ENCODE measurements around the gene IL18RAP. TPM values are rescaled to one million over a fixed set of nuclear protein-coding genes. Genes with fewer than 3 reads are reported as not detected.

Gene IL18RAP
- total RNA-seq (2014; rRNA removed; shearing (Covaris generic)) (not detected in 2 replicates), polyA plus RNA-seq (2016; fragmentation: Nextera tagmentation; extraction: Ambion mirVana) (not detected in 2 replicates)
- long read RNA-seq = 0 reads

- Histone ChIP-seq H3K27ac (ENCODE audit: low read depth) (no peak within 1 kb of the TSS), H3K9me2 (ENCODE audit: insufficient read depth) (0 out of 2 replicates have a peak, but pooled peaks cover 6% of the 10 kb centered on the region), H3K4me3 (no peak within 1 kb of the TSS), H2AFZ (no peak within 1 kb of the TSS), H4K20me1 (replicated peaks; ENCODE audit: insufficient read depth) (no peaks in the 10 kb centered on the region), H3K27me3 (ENCODE audit: insufficient read depth) (no peaks in the 10 kb centered on the region), H3K4me2 (no peak within 1 kb of the TSS), H3K79me2 (replicated peaks; ENCODE audit: insufficient read depth) (no peaks in the 10 kb centered on the region), H3F3A (replicated peaks; ENCODE audit: low read depth) (no peaks in the 10 kb centered on the region), H3K4me1 (ENCODE audit: insufficient read depth) (no peaks in the 10 kb centered on the region), H3K36me3 (ENCODE audit: insufficient read depth) (no peaks in the 10 kb centered on the region)
- Mint-ChIP-seq H3K4me3 (no peak within 1 kb of the TSS), H3K4me1 (no peaks in the 10 kb centered on the region), H3K27me3 (ENCODE audit: insufficient read depth, low read depth, poor library complexity) (no peaks in the 10 kb centered on the region), H3K27ac (no peak within 1 kb of the TSS; the same call in 1 of the 2 replicates), H3K9me3 (no peaks in the 10 kb centered on the region; the same call in 2 of the 3 replicates), H3K36me3 (ENCODE audit: low read depth) (no peaks in the 10 kb centered on the region)
- TF ChIP-seq ETS1 (IDR thresholded peaks at IDR 0.05) (no peak), ZNF331 (CRISPR knock-in tag; IDR thresholded peaks at IDR 0.05; ENCODE audit: low read depth) (no peak), EZH2 (IDR thresholded peaks at IDR 0.05; ENCODE audit: low read depth, unreplicated experiment) (no peak), ZNF462 (CRISPR knock-in tag; IDR thresholded peaks at IDR 0.05) (no peak), JUNB (IDR thresholded peaks at IDR 0.05; ENCODE audit: unreplicated experiment) (no peak), REST (IDR thresholded peaks at IDR 0.05; ENCODE audit: unreplicated experiment) (no peak), STAT1 (IDR thresholded peaks at IDR 0.05; ENCODE audit: unreplicated experiment) (no peak), POLR2AphosphoS5 (IDR thresholded peaks at IDR 0.05; ENCODE audit: low read depth) (no peak), EZH2phosphoT487 (IDR thresholded peaks at IDR 0.05; ENCODE audit: unreplicated experiment) (no peak), CREB1 (CRISPR knock-in tag; IDR thresholded peaks at IDR 0.05; ENCODE audit: low read depth) (no peak)
- TF ChIP-seq, protein P1, sequence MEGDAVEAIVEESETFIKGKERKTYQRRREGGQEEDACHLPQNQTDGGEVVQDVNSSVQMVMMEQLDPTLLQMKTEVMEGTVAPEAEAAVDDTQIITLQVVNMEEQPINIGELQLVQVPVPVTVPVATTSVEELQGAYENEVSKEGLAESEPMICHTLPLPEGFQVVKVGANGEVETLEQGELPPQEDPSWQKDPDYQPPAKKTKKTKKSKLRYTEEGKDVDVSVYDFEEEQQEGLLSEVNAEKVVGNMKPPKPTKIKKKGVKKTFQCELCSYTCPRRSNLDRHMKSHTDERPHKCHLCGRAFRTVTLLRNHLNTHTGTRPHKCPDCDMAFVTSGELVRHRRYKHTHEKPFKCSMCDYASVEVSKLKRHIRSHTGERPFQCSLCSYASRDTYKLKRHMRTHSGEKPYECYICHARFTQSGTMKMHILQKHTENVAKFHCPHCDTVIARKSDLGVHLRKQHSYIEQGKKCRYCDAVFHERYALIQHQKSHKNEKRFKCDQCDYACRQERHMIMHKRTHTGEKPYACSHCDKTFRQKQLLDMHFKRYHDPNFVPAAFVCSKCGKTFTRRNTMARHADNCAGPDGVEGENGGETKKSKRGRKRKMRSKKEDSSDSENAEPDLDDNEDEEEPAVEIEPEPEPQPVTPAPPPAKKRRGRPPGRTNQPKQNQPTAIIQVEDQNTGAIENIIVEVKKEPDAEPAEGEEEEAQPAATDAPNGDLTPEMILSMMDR (conservative IDR thresholded peaks at IDR 0.05; ENCODE audit: low read depth in 2 of 2) = no peak
- ATAC-seq = no peak
- no peak for DNase-seq (ENCODE audit: low spot score)
Measured at GRCh38 chr2:102422910-102423309, at the start of gene IL18RAP. Gene IL18RAP, plus strand, starts transcription at chr2:102423160. Its CDS starts 118 bp downstream, at chr2:102423278.

Measured in GM23338 (cell line).